HG03469 (cell line): Measurements from ENCODE around the gene KSR1.
"Not testable (repeated sequence)": the region's sequence is repeated elsewhere in the genome, so short reads cannot be mapped to it uniquely, and the experiment has no call there.

ENCODE experiments used
- ATAC-seq: cut with Tn5 transposase; IDR thresholded peaks from one replicate; pipeline ENCODE4 v1.9.1; 2021; ENCODE audit warnings: mild to moderate bottlenecking, moderate library complexity, moderate number of reproducible peaks; ENCODE audit not compliant: unreplicated experiment

KSR1 gene

GRCh38 chr17:27670791-27671590 lies 214.7 kb downstream of the KSR1 start:
- ATAC-seq: no peak

- no peak for ATAC-seq
These were observed 215.3 kb downstream of the KSR1 start for GRCh38 chr17:27671591-27671910.

DNA sequence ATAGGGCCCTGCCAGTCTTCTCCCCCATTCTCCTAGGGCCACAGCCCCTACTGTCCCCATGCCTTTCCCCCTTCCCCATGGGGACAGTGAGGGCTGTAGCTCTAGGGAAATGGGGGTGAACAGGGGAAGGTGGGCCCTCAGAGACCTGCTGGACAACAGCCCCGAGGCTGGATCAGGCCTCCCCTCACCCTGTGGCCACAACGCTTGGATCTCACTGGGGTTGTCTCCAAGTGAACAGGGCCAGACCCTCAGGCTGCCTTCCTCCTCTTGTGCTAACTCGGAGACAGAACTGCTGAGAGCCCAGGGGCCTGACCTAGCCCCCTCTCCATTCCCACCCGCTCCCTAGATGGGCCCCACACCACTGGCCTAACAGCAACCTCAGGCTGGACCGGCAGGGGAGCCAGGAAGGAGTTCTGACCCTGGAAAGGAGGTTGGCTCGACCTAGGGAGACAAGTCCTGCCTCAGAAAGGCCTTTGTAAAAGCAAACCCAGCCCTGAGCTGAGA lies 215.8 kb downstream of the KSR1 start:
- not testable (repeated sequence) for ATAC-seq

DNA sequence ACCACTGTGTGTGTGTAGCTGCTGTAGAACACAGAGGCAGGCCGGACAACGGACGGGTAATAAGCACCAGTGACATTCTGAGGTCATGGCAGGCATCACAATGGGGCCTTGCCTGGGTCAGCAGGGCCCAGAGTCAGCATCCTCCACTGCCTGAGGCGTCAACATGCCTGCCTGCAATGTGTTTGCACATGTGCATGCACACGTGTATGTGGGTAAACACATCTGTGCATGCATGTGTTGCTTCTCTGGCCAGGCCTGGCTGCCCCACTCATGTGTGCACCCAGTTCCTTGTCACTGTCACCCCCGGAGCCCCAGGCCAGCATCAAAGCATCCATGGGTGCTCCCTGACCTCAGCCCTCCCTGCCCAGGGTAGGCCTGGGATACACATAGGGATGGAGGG lies 218.1 kb downstream of the KSR1 start:
- no peak for ATAC-seq
